OCI-LY7 (cell line): ENCODE measurements around the gene EPS8L1. TPM values are rescaled to one million over a fixed set of nuclear protein-coding genes. Genes with fewer than 3 reads are reported as not detected.

Experiments used
- BruUV-seq: library from RNA; stranded (reverse); fragments of 400-500 nt; replicated peaks from 2 replicates; lab custom pipeline; 2021; lab: Mats Ljungman, UMichigan
- CTCF ChIA-PET: fragments of 300-600 bp; sonication (Branson Sonifier 250); formaldehyde crosslinking; loops from one replicate; lab custom pipeline; 2022; ENCODE audit warnings: antibody characterized with exemption; ENCODE audit not compliant: unreplicated experiment; lab: Charles Lee
- POLR2A ChIA-PET: fragments of 300-600 bp; sonication (Branson Sonifier 250); formaldehyde crosslinking; loops from one replicate; lab custom pipeline; 2022; ENCODE audit warnings: antibody characterized with exemption; lab: Charles Lee
- DNase-seq: peaks from one replicate; pipeline ENCODE4 v3.0.0-alpha.2; 2015; ENCODE audit warnings: low spot score
- H2AFZ ChIP-seq: fragments of 200-600 bp; sonication (generic), shearing (Covaris generic); 2 replicates; pipeline ENCODE4 v1.6.1; 2014; ENCODE audit warnings: mild to moderate bottlenecking, antibody characterized with exemption, low read length, moderate library complexity
- H3K27ac ChIP-seq: fragments of 200-600 bp; sonication (generic); 2 replicates; pipeline ENCODE4 v1.5.1; 2014; ENCODE audit warnings: mixed run types, low read depth, mild to moderate bottlenecking, moderate library complexity, low read length, inconsistent platforms; ENCODE audit not compliant: poor library complexity, severe bottlenecking
- H3K36me3 ChIP-seq: fragments of 200-600 bp; sonication (generic); 2 replicates; pipeline ENCODE4 v1.6.1; 2014; ENCODE audit warnings: mild to moderate bottlenecking, antibody characterized with exemption, low read length, moderate library complexity, mixed read lengths; ENCODE audit not compliant: insufficient read depth
- H3K4me1 ChIP-seq: fragments of 200-600 bp; sonication (generic); 2 replicates; pipeline ENCODE4 v1.5.1; 2014; ENCODE audit warnings: mild to moderate bottlenecking, low read length; ENCODE audit not compliant: insufficient read depth, poor library complexity, severe bottlenecking
- H3K4me2 ChIP-seq: fragments of 200-600 bp; sonication (generic); 2 replicates; pipeline ENCODE4 v1.6.1; 2014; ENCODE audit warnings: mild to moderate bottlenecking, low read length
- H3K4me3 ChIP-seq: fragments of 200-600 bp; sonication (generic); 2 replicates; pipeline ENCODE4 v1.5.1; 2014; ENCODE audit warnings: mild to moderate bottlenecking, low read depth, low read length; ENCODE audit not compliant: poor library complexity, severe bottlenecking
- H3K79me2 ChIP-seq: fragments of 200-600 bp; sonication (generic); 2 replicates; pipeline ENCODE4 v1.6.1; 2016; ENCODE audit warnings: low read depth, mild to moderate bottlenecking, low read length, moderate library complexity, mixed read lengths; ENCODE audit not compliant: insufficient read depth
- H3K9me2 ChIP-seq: fragments of 200-600 bp; sonication (generic); 2 replicates; pipeline ENCODE4 v1.6.1; 2016; ENCODE audit warnings: mild to moderate bottlenecking, low read length, mixed read lengths; ENCODE audit not compliant: insufficient read depth
- H3K9me3 ChIP-seq: fragments of 200-600 bp; sonication (generic); 2 replicates; pipeline ENCODE4 v1.6.1; 2014; ENCODE audit warnings: mild to moderate bottlenecking, mixed run types, low read length, mixed read lengths
- H4K20me1 ChIP-seq: fragments of 200-600 bp; sonication (generic); 2 replicates; pipeline ENCODE4 v1.6.1; 2014; ENCODE audit warnings: mild to moderate bottlenecking, antibody characterized with exemption, low read length, moderate library complexity, mixed read lengths; ENCODE audit not compliant: insufficient read depth
- EZH2phosphoT487 ChIP-seq: fragments of 200-600 bp; sonication (generic); IDR thresholded peaks from 2 replicates; pipeline ENCODE4 v1.6.1; 2018; ENCODE audit warnings: low read depth, borderline replicate concordance, mild to moderate bottlenecking, mixed run types, antibody characterized with exemption, low read length, moderate library complexity, mixed read lengths
- intact Hi-C: fragments of 100-400 bp; cut with micrococcal nuclease; formaldehyde crosslinking; loops from one replicate; pipeline ENCODE4 v1.10.0; 2022; ENCODE audit not compliant: unreplicated experiment
- total RNA-seq, 2 experiments: library from RNA; depleted of rRNA in 1 of 2; stranded (reverse); fragments of >200 nt in 1 of 2; shearing (Covaris generic) in 1 of 2; gene quantifications; 2 replicates each; pipeline ENCODE4 v1.2.3, GENCODE V29; 2014 to 2022
- TF ChIP-seq, protein P1 (sequence below): fragments of 200-600 bp; sonication (generic); conservative IDR thresholded peaks from 2 replicates; pipeline ENCODE4 v1.5.1; 2014; ENCODE audit warnings: mild to moderate bottlenecking, antibody characterized with exemption, low read length, moderate library complexity, mixed read lengths

EPS8L1 gene
- total RNA-seq, 2 experiments from 2014 or later: 11.1 to 12.5 TPM

DNA sequence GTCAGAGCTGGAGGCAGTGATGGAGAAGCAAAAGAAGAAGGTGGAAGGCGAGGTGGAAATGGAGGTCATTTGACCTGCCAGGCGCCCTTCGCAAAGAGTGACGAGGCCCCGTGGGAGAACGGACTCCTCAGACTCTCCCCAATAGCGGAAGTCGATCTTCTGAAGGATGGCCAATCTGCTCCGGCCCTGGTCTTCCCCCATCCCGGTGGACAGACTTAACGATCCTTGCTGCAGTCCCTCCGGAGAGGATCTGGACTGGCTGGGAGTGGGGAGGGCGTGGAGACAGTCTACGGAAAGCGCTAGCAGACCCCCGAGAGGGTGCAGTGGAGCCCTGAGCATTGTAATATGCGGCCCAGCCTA lies 11.9 kb downstream of the EPS8L1 start:
- intact Hi-C loops: no loop called here
- H3K4me3 ChIP-seq: no peak overlapping the region
- no peak overlapping the region for H3K4me2 ChIP-seq
- ChIA-PET POLR2A (no interaction called here), CTCF (no interaction called here)
- no peaks in the 10 kb centered on the region for H3K79me2 ChIP-seq
- H3K9me2 ChIP-seq: no peaks in the 10 kb centered on the region
- H3K9me3 ChIP-seq: no peaks in the 10 kb centered on the region
- BruUV-seq: no TSS peak
- H3K4me1 ChIP-seq: no peaks in the 10 kb centered on the region
- TF ChIP-seq EZH2phosphoT487: no peak
- TF ChIP-seq, protein P1, sequence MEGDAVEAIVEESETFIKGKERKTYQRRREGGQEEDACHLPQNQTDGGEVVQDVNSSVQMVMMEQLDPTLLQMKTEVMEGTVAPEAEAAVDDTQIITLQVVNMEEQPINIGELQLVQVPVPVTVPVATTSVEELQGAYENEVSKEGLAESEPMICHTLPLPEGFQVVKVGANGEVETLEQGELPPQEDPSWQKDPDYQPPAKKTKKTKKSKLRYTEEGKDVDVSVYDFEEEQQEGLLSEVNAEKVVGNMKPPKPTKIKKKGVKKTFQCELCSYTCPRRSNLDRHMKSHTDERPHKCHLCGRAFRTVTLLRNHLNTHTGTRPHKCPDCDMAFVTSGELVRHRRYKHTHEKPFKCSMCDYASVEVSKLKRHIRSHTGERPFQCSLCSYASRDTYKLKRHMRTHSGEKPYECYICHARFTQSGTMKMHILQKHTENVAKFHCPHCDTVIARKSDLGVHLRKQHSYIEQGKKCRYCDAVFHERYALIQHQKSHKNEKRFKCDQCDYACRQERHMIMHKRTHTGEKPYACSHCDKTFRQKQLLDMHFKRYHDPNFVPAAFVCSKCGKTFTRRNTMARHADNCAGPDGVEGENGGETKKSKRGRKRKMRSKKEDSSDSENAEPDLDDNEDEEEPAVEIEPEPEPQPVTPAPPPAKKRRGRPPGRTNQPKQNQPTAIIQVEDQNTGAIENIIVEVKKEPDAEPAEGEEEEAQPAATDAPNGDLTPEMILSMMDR: no peak
- H2AFZ ChIP-seq: no peak overlapping the region
- DNase-seq: no peak
- H3K27ac ChIP-seq: no peak overlapping the region
- H4K20me1 ChIP-seq: no peaks in the 10 kb centered on the region
- peaks cover 58% of the 10 kb centered on the region for H3K36me3 ChIP-seq

DNA sequence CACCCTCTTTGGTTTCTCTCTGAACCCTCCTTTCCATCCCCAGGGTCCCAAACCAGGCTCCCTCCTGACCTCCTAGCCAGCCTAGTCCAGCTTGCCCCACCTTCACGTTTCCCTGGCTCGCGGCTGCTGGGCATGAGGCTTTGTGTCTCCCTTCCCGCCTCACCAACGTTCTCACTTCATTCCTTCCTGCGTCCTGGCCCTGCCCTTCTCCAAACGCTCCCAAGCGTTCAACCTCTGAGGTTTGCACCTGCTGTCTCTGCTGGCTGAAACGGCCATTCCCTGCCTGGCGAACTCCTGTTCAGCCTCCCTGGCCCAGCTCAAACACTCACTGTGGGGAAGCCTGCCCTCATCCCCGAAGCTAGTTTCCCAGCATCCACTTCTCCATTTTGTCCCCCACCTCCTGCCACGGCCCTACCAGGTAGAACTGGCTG lies 12.4 kb downstream of the EPS8L1 start:
- CTCF ChIA-PET: no interaction called here
- no peaks in the 10 kb centered on the region for H3K9me3 ChIP-seq
- H3K4me3 ChIP-seq: no peak overlapping the region
- no peak for TF ChIP-seq EZH2phosphoT487
- TF ChIP-seq, protein P1: no peak
- H4K20me1 ChIP-seq: no peaks in the 10 kb centered on the region
- no peaks in the 10 kb centered on the region for H3K4me1 ChIP-seq
- BruUV-seq: no TSS peak
- intact Hi-C loops: loop anchor here (1.0 kb wide), 2 partner anchors 44 to 72 kb away; no protein-coding TSS in a partner anchor
- POLR2A ChIA-PET: no interaction called here
- no peaks in the 10 kb centered on the region for H3K79me2 ChIP-seq
- no peak overlapping the region for H3K27ac ChIP-seq
- peaks cover 63% of the 10 kb centered on the region for H3K36me3 ChIP-seq
- H3K4me2 ChIP-seq: no peak overlapping the region
- H3K9me2 ChIP-seq: no peaks in the 10 kb centered on the region
- DNase-seq: no peak
- H2AFZ ChIP-seq: no peak overlapping the region

DNA sequence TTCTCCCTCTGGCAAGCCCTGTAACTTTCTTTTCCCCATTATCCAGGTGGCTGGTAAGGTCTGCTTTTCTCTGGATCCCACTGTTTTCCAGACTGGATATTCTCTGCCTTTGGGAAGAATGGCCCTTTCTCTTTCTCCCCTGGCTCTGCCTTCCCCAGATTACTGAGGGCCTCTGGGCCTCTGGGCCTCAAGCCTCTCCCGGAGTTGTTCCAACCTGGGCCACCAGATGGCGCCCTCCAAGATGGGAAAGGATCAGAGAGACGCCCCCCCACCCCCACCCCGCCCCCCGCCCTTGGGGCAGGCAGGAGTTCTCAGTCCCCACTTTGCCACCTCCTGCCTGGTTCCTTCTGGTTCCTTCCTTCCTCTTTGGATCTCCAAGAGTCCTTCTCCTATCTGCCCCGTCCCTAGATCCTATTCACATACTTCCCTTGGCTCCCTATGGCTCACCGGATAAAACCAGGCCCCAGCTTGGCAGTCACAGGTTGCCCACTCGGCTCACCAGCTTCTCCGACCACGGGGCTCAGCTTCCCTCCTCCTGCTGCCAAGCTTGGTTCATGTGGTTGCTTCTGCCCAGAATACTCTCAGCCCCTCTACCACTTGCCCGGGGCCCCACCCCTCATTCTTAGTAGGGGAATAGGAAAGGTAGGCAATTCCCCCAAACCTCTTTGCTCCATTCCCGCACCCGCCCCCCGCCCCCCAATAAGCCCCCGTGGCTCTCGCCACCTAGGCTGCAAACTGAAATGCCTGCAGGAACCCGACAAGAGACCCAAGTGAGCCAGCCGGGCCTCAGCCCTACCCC lies 13.1 kb downstream of the EPS8L1 start:
- H3K4me2 ChIP-seq: no peak overlapping the region
- H3K9me3 ChIP-seq: no peaks in the 10 kb centered on the region
- H3K27ac ChIP-seq: no peak overlapping the region
- BruUV-seq: no TSS peak
- no peak overlapping the region for H2AFZ ChIP-seq
- H3K36me3 ChIP-seq: peaks cover 63% of the 10 kb centered on the region
- no peaks in the 10 kb centered on the region for H3K79me2 ChIP-seq
- no peaks in the 10 kb centered on the region for H3K4me1 ChIP-seq
- H3K4me3 ChIP-seq: no peak overlapping the region
- ChIA-PET POLR2A (no interaction called here), CTCF (interaction anchor here (0.6 to 1.3 kb wide), 3 partner anchors 44 to 80 kb away, joined by 3 to 10 read pairs (median 4); no protein-coding TSS in a partner anchor)
- intact Hi-C loops: loop anchor here (1.0 kb wide), 2 partner anchors 44 to 72 kb away; no protein-coding TSS in a partner anchor
- no peaks in the 10 kb centered on the region for H4K20me1 ChIP-seq
- TF ChIP-seq, protein P1: peak; percentile 75
- TF ChIP-seq EZH2phosphoT487: no peak
- H3K9me2 ChIP-seq: no peaks in the 10 kb centered on the region
- peak; percentile 73 for DNase-seq
